Fibroblast of lung (primary cell): Measurements from ENCODE around the gene DBH. TPM values are rescaled to one million over a fixed set of nuclear protein-coding genes. Genes with fewer than 3 reads are reported as not detected.

Source experiments
- DNase-seq, 2 donors: peaks; one replicate each; pipeline versions ENCODE4 v3.0.0 to v3.0.0-alpha.2; 2010; ENCODE audit warnings: low read depth in 2 of 2
- H2AFZ ChIP-seq: 2 replicates; pipeline ENCODE4 v1.5.1; 2012; ENCODE audit warnings: low read length, control low read depth, inconsistent platforms
- H3K27ac ChIP-seq: 2 replicates; pipeline ENCODE4 v1.5.1; 2011; ENCODE audit warnings: low read length, control low read depth; ENCODE audit not compliant: insufficient read depth
- H3K27me3 ChIP-seq: 2 replicates; pipeline ENCODE4 v1.5.1; 2011; ENCODE audit warnings: mild to moderate bottlenecking, low read length; ENCODE audit not compliant: control insufficient read depth, insufficient read depth
- H3K36me3 ChIP-seq: 2 replicates; pipeline ENCODE4 v1.5.1; 2011; ENCODE audit warnings: low read length; ENCODE audit not compliant: control insufficient read depth, insufficient read depth
- H3K4me1 ChIP-seq: 2 replicates; pipeline ENCODE4 v1.5.1; 2011; ENCODE audit warnings: low read length; ENCODE audit not compliant: control insufficient read depth, insufficient read depth; ENCODE audit errors: extremely low read depth
- H3K4me2 ChIP-seq: 2 replicates; pipeline ENCODE4 v1.5.1; 2011; ENCODE audit warnings: low read length, control low read depth; ENCODE audit not compliant: insufficient read depth; ENCODE audit errors: extremely low read depth
- H3K4me3 ChIP-seq, 4 experiments: fragments of 200-600 bp in 1 of 4; sonication (generic) in 1 of 4; replicated peaks in 1 of 4; 2 replicates each; pipeline ENCODE4 v1.5.1; 2011 to 2016; ENCODE audit warnings: low read length in 4 of 4, low read depth in 3 of 4, mild to moderate bottlenecking in 3 of 4, control low read depth in 2 of 4, inconsistent platforms in 1 of 4, mixed read lengths in 1 of 4; ENCODE audit not compliant: insufficient read depth in 1 of 4; ENCODE audit errors: control extremely low read depth in 1 of 4
- H3K79me2 ChIP-seq: 2 replicates; pipeline ENCODE4 v1.5.1; 2012; ENCODE audit warnings: mild to moderate bottlenecking, low read length, inconsistent platforms; ENCODE audit not compliant: control insufficient read depth, insufficient read depth
- H3K9ac ChIP-seq: 2 replicates; pipeline ENCODE4 v1.5.1; 2011; ENCODE audit warnings: mild to moderate bottlenecking, low read length, control low read depth; ENCODE audit not compliant: insufficient read depth
- H3K9me3 ChIP-seq: 2 replicates; pipeline ENCODE4 v1.5.1; 2012; ENCODE audit warnings: low read depth, low read length; ENCODE audit not compliant: control insufficient read depth, insufficient read depth
- H4K20me1 ChIP-seq: 2 replicates; pipeline ENCODE4 v1.5.1; 2011; ENCODE audit warnings: low read length; ENCODE audit not compliant: control insufficient read depth, insufficient read depth; ENCODE audit errors: extremely low read depth
- CTCF ChIP-seq, 2 donors: IDR thresholded peaks in 1 of 2; conservative IDR thresholded peaks in 1 of 2; 1 replicate in 1 of 2; 2 replicates in 1 of 2; pipeline ENCODE4 v1.5.1; 2011 to 2012; ENCODE audit warnings: low read length in 2 of 2, control low read depth in 1 of 2, inconsistent platforms in 1 of 2, low read depth in 1 of 2, mild to moderate bottlenecking in 1 of 2
- EZH2 ChIP-seq: IDR thresholded peaks from 2 replicates; pipeline ENCODE4 v1.5.1; 2012; ENCODE audit warnings: low read length, control low read depth, mild to moderate bottlenecking; ENCODE audit errors: missing control alignments
- polyA plus RNA-seq, 2 donors: library from polyadenylated mRNA; depleted of rRNA in 1 of 2; stranded (reverse) in 1 of 2; unstranded in 1 of 2; fragments of >200 nt; gene quantifications; 2 replicates each; pipeline ENCODE4 v1.2.1, GENCODE V29; 2011 to 2012; ENCODE audit warnings: missing spikeins in 1 of 2
- total RNA-seq: library from RNA; depleted of rRNA; stranded (reverse); fragments of >200 nt; gene quantifications from 2 replicates; pipeline ENCODE4 v1.2.1, GENCODE V29; 2014

Gene DBH
- total and polyA plus RNA-seq, 2 donors (not counting 1 experiment from before 2014, with no cell fraction given), result not detected

- TF ChIP-seq CTCF (conservative IDR thresholded peaks at IDR 0.05 in 1 of 2, IDR thresholded peaks at IDR 0.05 in 1 of 2; ENCODE audit: low read depth in 1 of 2, low read length in 2 of 2), result no peak
- no peak for TF ChIP-seq EZH2
- Histone ChIP-seq H3K27ac (no peak overlapping the region), H2AFZ (no peak overlapping the region), H3K9me3 (no peaks in the 10 kb centered on the region), H3K9ac (no peak overlapping the region), H3K4me1 (no peaks in the 10 kb centered on the region), H4K20me1 (no peaks in the 10 kb centered on the region), H3K36me3 (no peaks in the 10 kb centered on the region), H3K4me2 (no peak overlapping the region), H3K4me3 (no peak overlapping the region), H3K27me3 (peaks cover 2% of the 10 kb centered on the region), H3K79me2 (no peaks in the 10 kb centered on the region)
- no peak for DNase-seq
Measured at GRCh38 chr9:133601746-133602145, 34.4 kb upstream of the DBH start.

GRCh38 chr9:133602277-133602676 is 33.9 kb upstream of the DBH start:
- Histone ChIP-seq H3K79me2 (no peaks in the 10 kb centered on the region), H3K9me3 (no peaks in the 10 kb centered on the region), H3K27ac (no peak overlapping the region), H2AFZ (no peak overlapping the region), H3K9ac (no peak overlapping the region), H4K20me1 (no peaks in the 10 kb centered on the region), H3K4me2 (no peak overlapping the region), H3K36me3 (no peaks in the 10 kb centered on the region), H3K4me1 (no peaks in the 10 kb centered on the region), H3K4me3 (no peak overlapping the region), H3K27me3 (peaks cover 2% of the 10 kb centered on the region)
- no peak for DNase-seq
- TF ChIP-seq EZH2 (no peak), CTCF (conservative IDR thresholded peaks at IDR 0.05 in 1 of 2, IDR thresholded peaks at IDR 0.05 in 1 of 2; ENCODE audit: low read depth in 1 of 2, low read length in 2 of 2) (no peak)

GRCh38 chr9:133603135-133603927 is 32.8 kb upstream of the DBH start:
- Histone ChIP-seq H3K9ac (no peak overlapping the region), H3K4me3 (no peak overlapping the region), H4K20me1 (no peaks in the 10 kb centered on the region), H3K9me3 (no peaks in the 10 kb centered on the region), H3K4me2 (no peak overlapping the region), H3K79me2 (no peaks in the 10 kb centered on the region), H3K27ac (no peak overlapping the region), H3K27me3 (peaks cover 2% of the 10 kb centered on the region), H3K4me1 (no peaks in the 10 kb centered on the region), H2AFZ (no peak overlapping the region), H3K36me3 (no peaks in the 10 kb centered on the region)
- no peak for DNase-seq
- TF ChIP-seq CTCF (conservative IDR thresholded peaks at IDR 0.05 in 1 of 2, IDR thresholded peaks at IDR 0.05 in 1 of 2; ENCODE audit: low read depth in 1 of 2, low read length in 2 of 2), result no peak
- TF ChIP-seq EZH2, result no peak
